ENCODE measurements around the gene ZMAT3.
A peak's percentile ranks its signal among the peaks of the same experiment; 100 is the strongest.
"Not testable (repeated sequence)": the region's sequence is repeated elsewhere in the genome, so short reads cannot be mapped to it uniquely, and the experiment has no call there.

The ZMAT3 gene

GRCh38 chr3:179067839-179068238 lies 3.8 kb downstream of the ZMAT3 start:
- DNase-seq = no peak

- no peak for DNase-seq
These were observed 4.3 kb downstream of the ZMAT3 start for GRCh38 chr3:179067291-179067690.

GRCh38 chr3:179063945-179064560 lies 7.6 kb downstream of the ZMAT3 start:
- no peak for DNase-seq

GRCh38 chr3:179056326-179056725 lies 15.3 kb downstream of the ZMAT3 start:
- no peak for DNase-seq

- DNase-seq = not testable (repeated sequence)
These were observed 17.0 kb downstream of the ZMAT3 start for GRCh38 chr3:179054565-179054964.

GRCh38 chr3:179046497-179047353 lies 24.9 kb downstream of the ZMAT3 start:
- no peak for DNase-seq

- no peak for DNase-seq
These were observed 25.7 kb downstream of the ZMAT3 start for GRCh38 chr3:179045719-179046402.

GRCh38 chr3:179038899-179039251 lies 32.7 kb downstream of the ZMAT3 start:
- DNase-seq = not testable (repeated sequence)

GRCh38 chr3:179038216-179038898 lies 33.3 kb downstream of the ZMAT3 start:
- no peak for DNase-seq

- DNase-seq = peak in 1 of 2 donors; percentile 19
These were observed 34.3 kb downstream of the ZMAT3 start for GRCh38 chr3:179037351-179037750.

- no peak for DNase-seq
These were observed 34.8 kb downstream of the ZMAT3 start for GRCh38 chr3:179036626-179037300.

GRCh38 chr3:179036226-179036625 lies 35.4 kb downstream of the ZMAT3 start:
- no peak for DNase-seq

GRCh38 chr3:179035232-179035631 lies 36.4 kb downstream of the ZMAT3 start:
- DNase-seq = no peak

GRCh38 chr3:179033304-179033657 lies 38.3 kb downstream of the ZMAT3 start:
- not testable (repeated sequence) for DNase-seq

GRCh38 chr3:179032454-179033303 lies 38.9 kb downstream of the ZMAT3 start:
- not testable (repeated sequence) for DNase-seq

GRCh38 chr3:179029096-179029495 lies 42.5 kb downstream of the ZMAT3 start:
- DNase-seq = no peak

GRCh38 chr3:179028408-179028807 lies 43.2 kb downstream of the ZMAT3 start:
- DNase-seq = no peak

- DNase-seq = no peak
These were observed 44.2 kb downstream of the ZMAT3 start for GRCh38 chr3:179027326-179027900.

- no peak for DNase-seq
These were observed 45.0 kb downstream of the ZMAT3 start for GRCh38 chr3:179026636-179027035.

GRCh38 chr3:179021119-179021903 lies 50.3 kb downstream of the ZMAT3 start:
- DNase-seq = no peak
